GM23248 (cell line): Measurements from ENCODE around the gene MSGN1. TPM values are rescaled to one million over a fixed set of nuclear protein-coding genes. Genes with fewer than 3 reads are reported as not detected.
A peak's percentile ranks its signal among the peaks of the same experiment; 100 is the strongest.

Experiments
- DNase-seq: peaks from one replicate; pipeline ENCODE4 v3.0.0-alpha.2; 2015
- H2AFZ ChIP-seq: fragments of 200-600 bp; sonication (generic); 2 replicates; pipeline ENCODE4 v1.6.1; 2016; ENCODE audit warnings: antibody characterized with exemption
- H3F3A ChIP-seq: fragments of 200-600 bp; sonication (generic); 2 replicates; pipeline ENCODE4 v1.6.1; 2016; ENCODE audit warnings: mild to moderate bottlenecking, antibody characterized with exemption, mixed run types; ENCODE audit not compliant: insufficient read depth
- H3K27ac ChIP-seq: fragments of 200-600 bp; sonication (generic); 2 replicates; pipeline ENCODE4 v1.5.1; 2016; ENCODE audit warnings: mild to moderate bottlenecking
- H3K27me3 ChIP-seq: fragments of 200-600 bp; sonication (generic); replicated peaks from 2 replicates; pipeline ENCODE4 v1.6.1; 2016; ENCODE audit warnings: mild to moderate bottlenecking; ENCODE audit not compliant: insufficient read depth
- H3K36me3 ChIP-seq: fragments of 200-600 bp; sonication (generic); 2 replicates; pipeline ENCODE4 v1.6.1; 2016; ENCODE audit warnings: low read depth, mild to moderate bottlenecking
- H3K4me1 ChIP-seq: fragments of 200-600 bp; sonication (generic); 2 replicates; pipeline ENCODE4 v1.6.1; 2016; ENCODE audit warnings: mild to moderate bottlenecking; ENCODE audit not compliant: insufficient read depth
- H3K4me2 ChIP-seq: fragments of 200-600 bp; sonication (generic); one replicate; pipeline ENCODE4 v1.6.1; 2016; ENCODE audit warnings: mild to moderate bottlenecking; ENCODE audit not compliant: unreplicated experiment
- H3K4me3 ChIP-seq: fragments of 200-600 bp; sonication (generic); 2 replicates; pipeline ENCODE4 v1.5.1; 2016; ENCODE audit warnings: mild to moderate bottlenecking
- H3K79me2 ChIP-seq: fragments of 200-600 bp; sonication (generic); 2 replicates; pipeline ENCODE4 v1.6.1; 2016; ENCODE audit warnings: mild to moderate bottlenecking; ENCODE audit not compliant: insufficient read depth
- H3K9ac ChIP-seq: fragments of 200-600 bp; sonication (generic); 2 replicates; pipeline ENCODE4 v1.6.1; 2016; ENCODE audit warnings: mild to moderate bottlenecking
- H3K9me2 ChIP-seq: fragments of 200-600 bp; sonication (generic); 2 replicates; pipeline ENCODE4 v1.6.1; 2016; ENCODE audit warnings: mixed run types, mild to moderate bottlenecking, moderate library complexity; ENCODE audit not compliant: insufficient read depth
- H3K9me3 ChIP-seq: fragments of 200-600 bp; sonication (generic); one replicate; pipeline ENCODE4 v1.6.1; 2017; ENCODE audit warnings: low read depth
- H4K20me1 ChIP-seq: fragments of 200-600 bp; sonication (generic); 2 replicates; pipeline ENCODE4 v1.6.0; 2016; ENCODE audit not compliant: insufficient read depth
- EZH2 ChIP-seq: fragments of 200-600 bp; sonication (generic); IDR thresholded peaks from 2 replicates; pipeline ENCODE4 v1.6.1; 2018; ENCODE audit warnings: antibody characterized with exemption, mild to moderate bottlenecking; ENCODE audit not compliant: insufficient read depth, poor library complexity, severe bottlenecking
- EZH2phosphoT487 ChIP-seq: fragments of 200-600 bp; sonication (generic); IDR thresholded peaks from 2 replicates; pipeline ENCODE4 v1.6.1; 2018; ENCODE audit warnings: antibody characterized with exemption, moderate library complexity, mild to moderate bottlenecking, low read depth; ENCODE audit not compliant: insufficient read depth
- WGBS, 2 experiments: methylation state at CpG; one replicate each; pipeline ENCODE4 v1.1.6; 2015 to 2017; ENCODE audit warnings: low lambda C conversion rate in 2 of 2, low coverage in 1 of 2; ENCODE audit errors: missing lambda C conversion rate in 2 of 2; 5-methylcytosine and 5-hydroxymethylcytosine counted together
- in situ Hi-C: fragments of 300-500 bp; cut with MboI; formaldehyde crosslinking; loops from 2 replicates; pipeline ENCODE4 v1.15.0; 2020
- polyA plus RNA-seq: library from polyadenylated mRNA; unstranded; fragments of >200 nt; fragmentation: Nextera tagmentation; extraction: Ambion mirVana; gene quantifications from 2 replicates; pipeline ENCODE4 v1.2.1, GENCODE V29; 2016
- total RNA-seq: library from RNA; depleted of rRNA; stranded (reverse); fragments of >200 nt; shearing (Covaris generic); gene quantifications from 2 replicates; pipeline ENCODE4 v1.2.3, GENCODE V29; 2014

Gene MSGN1
- total and polyA plus RNA-seq, 2 experiments from 2014 or later: not detected

DNA sequence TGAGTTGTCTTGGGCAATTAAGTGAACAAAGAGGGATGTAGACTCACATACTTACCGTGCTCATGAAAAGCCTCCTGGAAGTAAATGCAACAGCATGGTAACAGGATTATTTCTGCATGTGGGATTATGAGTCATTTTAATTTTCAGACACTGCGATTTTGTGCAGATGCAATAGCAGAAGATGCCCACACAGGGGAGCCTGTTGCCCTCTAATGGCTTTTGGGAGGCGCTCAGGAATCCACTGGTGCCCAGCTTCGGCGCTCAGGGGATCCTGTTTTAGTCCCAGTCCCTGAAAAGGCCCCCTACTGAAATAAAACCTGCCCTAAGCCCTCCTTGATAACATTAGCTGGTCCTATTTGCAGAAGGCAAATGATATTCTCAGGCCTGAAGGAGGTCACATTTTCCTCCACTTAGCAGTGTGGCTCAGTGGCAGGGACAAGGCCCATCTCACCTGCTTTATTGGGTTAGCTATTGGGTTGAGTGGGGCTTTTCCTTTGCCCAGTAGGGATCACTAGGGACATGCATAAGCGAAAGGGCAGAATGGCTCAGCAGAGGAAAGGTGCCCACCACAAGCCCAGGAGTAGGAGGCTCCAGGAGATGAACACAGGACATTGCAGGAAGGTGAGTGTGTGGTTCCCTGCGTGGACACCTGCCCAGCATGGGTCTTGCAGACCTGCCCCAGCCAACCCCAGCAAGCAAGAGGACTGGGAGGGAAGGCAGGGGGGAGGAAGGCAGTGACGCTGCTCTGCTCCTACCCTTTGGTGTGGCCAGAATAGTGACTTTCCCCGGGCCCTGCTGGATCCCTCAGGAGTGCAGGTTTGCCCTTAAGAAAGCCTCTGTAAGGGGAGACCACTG is 35.7 kb downstream of the MSGN1 start:
- H3K9me3 ChIP-seq: no peaks in the 10 kb centered on the region
- no peaks in the 10 kb centered on the region for H3K9me2 ChIP-seq
- no peak overlapping the region for H3K27ac ChIP-seq
- H3K4me1 ChIP-seq: no peaks in the 10 kb centered on the region
- H4K20me1 ChIP-seq: no peaks in the 10 kb centered on the region
- no peak for TF ChIP-seq EZH2
- no peak for TF ChIP-seq EZH2phosphoT487
- H3F3A ChIP-seq: no peaks in the 10 kb centered on the region
- no peak overlapping the region for H3K9ac ChIP-seq
- no peak overlapping the region for H3K4me3 ChIP-seq
- WGBS, 2 experiments: 21 to 24% methylated on average over 9 of the region's 9 CpGs
- no peaks in the 10 kb centered on the region for H3K36me3 ChIP-seq
- no peaks in the 10 kb centered on the region for H3K79me2 ChIP-seq
- H3K27me3 ChIP-seq: peaks cover 10% of the 10 kb centered on the region; the same call in 1 of the 2 replicates
- in situ Hi-C loops: loop anchor here (10.0 kb wide), 1 partner anchor 303 kb away; no protein-coding TSS in a partner anchor
- H3K4me2 ChIP-seq: no peak overlapping the region
- DNase-seq: peak; percentile 87
- no peak overlapping the region for H2AFZ ChIP-seq

DNA sequence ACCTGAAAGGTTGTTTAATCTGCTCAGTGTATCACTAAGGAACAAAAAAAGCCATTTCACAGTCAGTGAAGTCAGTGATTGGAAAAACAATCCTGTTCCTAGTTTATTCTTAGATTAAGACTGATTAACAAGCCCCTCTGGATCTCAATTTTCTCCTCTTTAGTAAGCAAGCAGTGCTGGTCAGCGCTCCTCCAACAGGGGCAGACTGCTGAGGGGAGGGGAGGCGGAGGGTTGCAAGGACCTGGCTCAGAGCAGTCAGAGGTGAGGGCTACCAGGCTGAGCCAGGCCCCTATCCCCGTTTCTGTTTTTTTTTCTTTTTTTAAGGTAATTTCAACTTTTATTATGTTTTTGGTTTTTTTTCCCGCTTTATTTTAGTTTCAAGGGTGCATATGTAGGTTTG is 37.5 kb downstream of the MSGN1 start:
- WGBS, 2 experiments: 59 to 63% methylated on average over 4 of the region's 4 CpGs
- Histone ChIP-seq H3K4me1 (no peaks in the 10 kb centered on the region), H3K9ac (no peak overlapping the region), H3K36me3 (no peaks in the 10 kb centered on the region), H4K20me1 (no peaks in the 10 kb centered on the region), H3K9me2 (no peaks in the 10 kb centered on the region), H3K9me3 (no peaks in the 10 kb centered on the region), H3K4me2 (no peak overlapping the region), H3K27me3 (peaks cover 21% of the 10 kb centered on the region; the same call in 1 of the 2 replicates), H3F3A (no peaks in the 10 kb centered on the region), H2AFZ (no peak overlapping the region), H3K27ac (no peak overlapping the region), H3K4me3 (no peak overlapping the region), H3K79me2 (no peaks in the 10 kb centered on the region)
- TF ChIP-seq EZH2phosphoT487 (no peak), EZH2 (no peak)
- in situ Hi-C loops: loop anchor here (10.0 kb wide), 1 partner anchor 301 kb away; no protein-coding TSS in a partner anchor
- DNase-seq: no peak

DNA sequence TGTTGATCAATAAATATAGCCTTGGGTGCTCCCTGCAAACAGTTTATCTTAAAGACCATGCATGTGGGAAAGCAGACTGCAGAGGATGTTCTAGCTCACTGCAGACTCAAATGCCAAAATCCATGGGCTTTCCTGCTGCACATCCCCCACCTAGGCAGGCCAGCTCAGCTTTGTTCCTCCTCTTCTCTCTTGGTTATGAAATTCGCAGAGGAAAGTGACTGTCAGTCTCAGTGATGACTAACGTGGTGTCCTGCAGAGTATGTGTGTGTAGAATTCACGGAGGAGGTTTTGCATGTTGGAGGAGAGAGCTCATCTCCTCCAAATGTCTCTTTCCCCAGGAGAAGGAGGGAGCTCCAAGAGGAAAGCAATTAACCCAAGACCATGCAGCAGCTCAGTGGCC is 40.8 kb downstream of the MSGN1 start:
- no peak overlapping the region for H3K27ac ChIP-seq
- 0 to 2% methylated on average over 3 of the region's 3 CpGs for WGBS, 2 experiments
- no peaks in the 10 kb centered on the region for H3F3A ChIP-seq
- no peak overlapping the region for H3K9ac ChIP-seq
- H3K9me2 ChIP-seq: no peaks in the 10 kb centered on the region
- no peaks in the 10 kb centered on the region for H3K36me3 ChIP-seq
- peak; percentile 64 for DNase-seq
- no peaks in the 10 kb centered on the region for H3K9me3 ChIP-seq
- H2AFZ ChIP-seq: no peak overlapping the region
- no peaks in the 10 kb centered on the region for H3K4me1 ChIP-seq
- no peak for TF ChIP-seq EZH2phosphoT487
- no peak for TF ChIP-seq EZH2
- no peaks in the 10 kb centered on the region for H3K79me2 ChIP-seq
- in situ Hi-C loops: loop anchor here (10.0 kb wide), 1 partner anchor 298 kb away; no protein-coding TSS in a partner anchor
- H3K27me3 ChIP-seq: peaks cover 29% of the 10 kb centered on the region
- H3K4me2 ChIP-seq: no peak overlapping the region
- no peak overlapping the region for H3K4me3 ChIP-seq
- no peaks in the 10 kb centered on the region for H4K20me1 ChIP-seq

DNA sequence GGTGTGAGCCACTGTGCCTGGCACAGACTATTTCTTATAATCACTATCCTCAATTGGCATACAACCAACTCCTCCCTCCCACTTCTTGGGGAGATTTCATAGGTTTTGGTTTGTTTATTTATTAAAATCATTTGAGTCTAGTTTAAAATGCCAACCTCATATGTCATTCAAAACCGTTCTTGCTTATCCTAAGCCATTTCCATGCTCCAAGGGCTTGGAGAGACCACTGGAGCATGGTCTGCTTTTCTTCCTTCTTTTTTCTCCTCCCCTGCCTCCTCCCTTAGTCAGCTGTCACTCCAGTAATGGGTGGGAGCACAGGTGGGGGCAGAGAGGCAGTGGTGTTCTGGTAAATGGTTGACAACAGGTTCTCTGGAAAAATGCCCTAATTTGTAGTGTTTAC is 41.8 kb downstream of the MSGN1 start:
- Histone ChIP-seq H3K36me3 (no peaks in the 10 kb centered on the region), H2AFZ (no peak overlapping the region), H3K9me2 (no peaks in the 10 kb centered on the region), H3K9ac (no peak overlapping the region), H4K20me1 (no peaks in the 10 kb centered on the region), H3K27me3 (peaks cover 29% of the 10 kb centered on the region), H3K79me2 (no peaks in the 10 kb centered on the region), H3K4me2 (no peak overlapping the region), H3K4me1 (no peaks in the 10 kb centered on the region), H3K4me3 (no peak overlapping the region), H3K9me3 (no peaks in the 10 kb centered on the region), H3K27ac (no peak overlapping the region), H3F3A (no peaks in the 10 kb centered on the region)
- in situ Hi-C loops: loop anchor here (10.0 kb wide), 1 partner anchor 297 kb away; no protein-coding TSS in a partner anchor
- WGBS, 2 experiments: 12 to 25% methylated on average over 1 of the region's 1 CpG
- no peak for DNase-seq
- TF ChIP-seq EZH2 (no peak), EZH2phosphoT487 (no peak)
